GM12891 (cell line): Measurements from ENCODE around the gene SEBOX. TPM values are rescaled to one million over a fixed set of nuclear protein-coding genes. Genes with fewer than 3 reads are reported as not detected.

Experiments
- DNase-seq: peaks from one replicate; pipeline ENCODE4 v3.0.0; 2011; ENCODE audit warnings: low spot score; ENCODE audit not compliant: insufficient read length
- FAIRE-seq: peaks from 2 replicates; lab custom pipeline; 2011; peaks lifted over from hg19 to GRCh38; lab: Jason Lieb, UNC
- PAX5 ChIP-seq: IDR thresholded peaks from 2 replicates; pipeline ENCODE4 v1.6.1; 2011; ENCODE audit warnings: low read length, moderate library complexity, mild to moderate bottlenecking; ENCODE audit not compliant: insufficient read depth, severe bottlenecking
- POLR2A ChIP-seq: IDR thresholded peaks from 2 replicates; pipeline ENCODE4 v1.6.1; 2011; ENCODE audit warnings: low read depth, low read length, control low read depth
- POLR2AphosphoS5 ChIP-seq: IDR thresholded peaks from 2 replicates; pipeline ENCODE4 v1.6.1; 2011; ENCODE audit warnings: low read depth, low read length, control low read depth
- POU2F2 ChIP-seq: IDR thresholded peaks from 2 replicates; pipeline ENCODE4 v1.6.1; 2011; ENCODE audit warnings: low read depth, mild to moderate bottlenecking, control low read depth, low read length, moderate library complexity
- SPI1 ChIP-seq: IDR thresholded peaks from 2 replicates; pipeline ENCODE4 v1.6.1; 2011; ENCODE audit warnings: low read depth, low read length, control low read depth
- TAF1 ChIP-seq: IDR thresholded peaks from 2 replicates; pipeline ENCODE4 v1.6.1; 2011; ENCODE audit warnings: low read depth, low read length, control low read depth
- polyA plus RNA-seq: library from polyadenylated mRNA; unstranded; fragments of >200 nt; gene quantifications from one replicate; pipeline ENCODE4 v1.2.1, GENCODE V29; 2012; ENCODE audit warnings: low read depth, missing spikeins, inconsistent platforms; ENCODE audit not compliant: missing spikeins

Gene SEBOX, protein sequence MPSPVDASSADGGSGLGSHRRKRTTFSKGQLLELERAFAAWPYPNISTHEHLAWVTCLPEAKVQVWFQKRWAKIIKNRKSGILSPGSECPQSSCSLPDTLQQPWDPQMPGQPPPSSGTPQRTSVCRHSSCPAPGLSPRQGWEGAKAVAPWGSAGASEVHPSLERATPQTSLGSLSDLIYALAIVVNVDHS
- not detected for polyA plus RNA-seq

DNA sequence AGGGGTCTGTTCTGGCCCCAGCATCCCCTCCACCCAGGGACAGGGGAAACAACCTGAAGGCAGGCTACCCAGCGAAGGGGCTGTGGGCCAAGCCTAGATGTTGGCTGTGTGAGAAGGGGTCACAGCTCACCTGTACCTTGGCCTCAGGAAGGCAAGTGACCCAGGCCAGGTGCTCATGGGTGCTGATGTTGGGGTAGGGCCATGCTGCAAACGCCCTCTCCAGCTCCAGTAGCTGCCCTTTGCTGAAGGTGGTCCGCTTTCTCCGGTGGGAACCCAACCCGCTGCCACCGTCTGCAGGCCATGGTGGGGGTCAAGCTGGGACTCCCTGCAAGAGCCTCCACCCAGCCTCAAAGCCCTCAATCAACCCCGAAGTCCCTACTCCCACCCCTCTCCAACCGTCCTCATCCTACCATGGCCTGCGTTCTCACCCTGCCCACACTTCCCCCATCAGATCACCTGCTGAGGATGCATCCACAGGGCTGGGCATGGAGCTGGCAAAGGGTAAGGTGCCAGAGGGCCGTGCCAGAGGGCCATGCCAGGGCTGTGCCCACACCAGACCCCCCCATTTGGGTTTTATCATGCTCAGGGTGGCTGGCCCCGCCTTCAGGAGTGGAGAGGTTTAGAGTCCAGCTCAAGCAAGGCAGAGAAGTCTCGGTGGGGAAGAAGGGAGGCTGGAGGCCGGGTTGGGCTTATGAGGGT lies at the start of gene SEBOX:
Gene SEBOX, minus strand, starts transcription at position 535 of the 699 bp plus-strand sequence. Its CDS starts 48 bp downstream, at position 487.
- TF ChIP-seq POU2F2 (no peak), TAF1 (no peak), SPI1 (no peak), POLR2AphosphoS5 (no peak), POLR2A (no peak), PAX5 (no peak)
- FAIRE-seq (no peak), DNase-seq (no peak)

GRCh38 chr17:28413804-28414203 lies 48.8 kb upstream of the SEBOX start:
- no peak for FAIRE-seq
- TF ChIP-seq POU2F2 (no peak), TAF1 (no peak), POLR2AphosphoS5 (no peak), SPI1 (no peak), PAX5 (no peak), POLR2A (no peak)
- DNase-seq = no peak

DNA sequence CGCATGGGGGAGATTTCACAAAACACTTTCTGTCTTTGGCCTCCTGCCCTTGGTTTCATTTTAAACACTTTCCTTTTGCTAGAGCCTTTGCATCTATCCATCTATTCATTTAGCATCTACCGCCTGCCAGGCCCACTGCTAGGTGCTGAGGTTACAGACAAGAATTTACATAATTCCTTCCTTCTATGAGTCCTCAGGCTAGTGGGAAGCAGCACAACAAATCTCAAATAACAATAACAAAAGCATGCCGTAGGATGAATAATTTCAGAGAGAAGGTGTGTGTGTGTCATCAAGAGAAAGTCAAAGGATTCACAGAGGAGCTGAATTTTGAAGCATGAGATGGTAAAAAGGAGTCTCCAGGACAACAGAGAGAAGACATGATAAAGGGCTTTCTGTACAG lies 47.1 kb upstream of the SEBOX start:
- DNase-seq = no peak
- no peak for TF ChIP-seq POU2F2
- no peak for TF ChIP-seq TAF1
- TF ChIP-seq POLR2A = no peak
- no peak for TF ChIP-seq POLR2AphosphoS5
- TF ChIP-seq SPI1 = no peak
- no peak for TF ChIP-seq PAX5
- FAIRE-seq = no peak

- DNase-seq (no peak), FAIRE-seq (no peak)
- no peak for TF ChIP-seq SPI1
- no peak for TF ChIP-seq TAF1
- no peak for TF ChIP-seq POU2F2
- TF ChIP-seq POLR2AphosphoS5 = no peak
- TF ChIP-seq POLR2A = no peak
- no peak for TF ChIP-seq PAX5
Measured at GRCh38 chr17:28407974-28408306, 42.9 kb upstream of the SEBOX start.

- no peak for DNase-seq
- no peak for FAIRE-seq
Measured at GRCh38 chr17:28407130-28407973, 42.4 kb upstream of the SEBOX start.

GRCh38 chr17:28406473-28406814 lies 41.4 kb upstream of the SEBOX start:
- TF ChIP-seq SPI1 (no peak), TAF1 (no peak), POU2F2 (no peak), POLR2A (no peak), POLR2AphosphoS5 (no peak), PAX5 (no peak)
- no peak for FAIRE-seq
- no peak for DNase-seq

More at GRCh38 chr17:28407130-28407973, 42.4 kb upstream of the SEBOX start:
- TF ChIP-seq POU2F2 (no peak), POLR2A (no peak), TAF1 (no peak), SPI1 (no peak), PAX5 (no peak)

DNA sequence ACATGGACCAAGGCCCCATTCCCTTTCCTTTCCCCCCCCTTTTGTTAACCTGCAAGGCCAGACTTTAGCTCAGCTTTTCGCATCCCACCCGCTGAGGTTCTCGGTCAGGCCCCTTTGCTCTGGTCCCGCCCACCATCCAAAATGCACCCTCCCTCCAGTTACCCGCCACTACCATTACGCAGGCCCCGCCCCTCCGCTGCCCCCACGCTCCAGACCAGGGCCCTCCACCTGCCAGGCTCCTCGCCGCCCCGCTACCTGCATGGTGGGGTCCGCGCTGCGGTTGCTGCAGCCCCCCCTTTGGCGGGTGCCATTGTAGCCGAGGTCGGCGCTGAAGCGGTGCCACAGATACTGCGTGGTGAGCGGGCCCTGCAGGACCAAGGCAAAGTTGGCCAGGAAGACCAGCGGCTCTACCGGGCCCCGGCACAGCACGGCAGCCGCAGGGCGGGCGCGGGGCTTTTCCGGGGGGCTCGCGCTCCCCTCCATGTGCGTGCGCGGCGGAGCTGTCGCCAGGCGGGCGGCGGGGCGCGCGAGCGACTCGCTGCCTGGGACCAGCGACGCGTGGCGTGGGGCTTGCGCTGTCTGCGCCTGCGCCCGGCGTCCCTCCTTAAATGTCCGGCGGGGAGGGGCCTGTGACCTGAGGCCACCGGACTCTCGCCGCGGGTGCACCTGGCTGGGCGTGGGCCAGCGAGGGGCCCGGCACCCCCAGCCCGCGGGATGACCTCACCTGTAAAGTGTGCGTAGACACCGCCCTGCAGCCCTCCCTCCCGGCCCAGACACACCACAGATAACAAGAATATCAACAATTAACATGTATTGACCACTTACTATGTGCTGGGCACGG lies 40.9 kb upstream of the SEBOX start, which contains the start of gene SLC46A1:
Gene SLC46A1, minus strand, starts transcription at position 581 of the 841 bp plus-strand sequence. Its CDS starts 98 bp downstream, at position 483.
- TF ChIP-seq POLR2A = no peak
- TF ChIP-seq PAX5 = peak; percentile 90
- TF ChIP-seq POU2F2 = no peak
- DNase-seq (peak; percentile 80), FAIRE-seq (peak; percentile 92)

GRCh38 chr17:28404812-28405570 lies 40.0 kb upstream of the SEBOX start:
- FAIRE-seq (no peak), DNase-seq (no peak)
- TF ChIP-seq TAF1 (no peak), POU2F2 (no peak), POLR2AphosphoS5 (no peak), POLR2A (no peak), PAX5 (no peak), SPI1 (no peak)

DNA sequence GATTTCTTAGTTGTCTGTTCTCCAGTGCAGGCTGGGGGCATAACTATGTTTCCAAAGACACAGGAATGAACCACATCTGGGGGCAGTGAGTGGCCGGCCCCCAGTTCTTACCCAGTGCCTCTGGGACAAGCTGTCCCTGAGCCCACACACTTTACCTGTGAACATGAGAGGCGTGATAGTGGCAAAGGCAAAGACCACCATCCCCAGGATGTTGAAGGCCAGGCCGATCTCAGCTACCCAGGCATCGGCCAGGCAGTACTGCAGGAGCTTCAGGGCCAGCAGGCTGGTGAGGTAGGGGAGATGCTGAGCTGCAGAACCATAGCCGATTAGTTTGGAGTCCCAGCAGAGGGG lies 39.4 kb upstream of the SEBOX start:
- FAIRE-seq = no peak
- TF ChIP-seq SPI1 (no peak), POLR2A (no peak), POLR2AphosphoS5 (no peak), PAX5 (no peak), TAF1 (no peak), POU2F2 (no peak)
- no peak for DNase-seq

- TF ChIP-seq TAF1 = no peak
- no peak for TF ChIP-seq SPI1
- TF ChIP-seq POU2F2 = no peak
- TF ChIP-seq PAX5 = no peak
- no peak for TF ChIP-seq POLR2A
- no peak for TF ChIP-seq POLR2AphosphoS5
- FAIRE-seq (no peak), DNase-seq (no peak)
Measured at GRCh38 chr17:28404007-28404406, 39.0 kb upstream of the SEBOX start.
